Subcutaneous abdominal adipose tissue (tissue), 5 donors: ENCODE results near the gene ZNF844.
A peak's percentile ranks its signal among the peaks of the same experiment; 100 is the strongest.
"Not testable (repeated sequence)": the region's sequence is repeated elsewhere in the genome, so short reads cannot be mapped to it uniquely, and the experiment has no call there.

ENCODE experiments used
- H3K27ac ChIP-seq: one replicate; pipeline ENCODE4 v1.7.0; 2013; ENCODE audit warnings: low read depth, mild to moderate bottlenecking, inconsistent platforms, low read length, moderate library complexity
- H3K27me3 ChIP-seq, 5 donors: one replicate each; pipeline ENCODE4 v1.7.0; 2013; ENCODE audit warnings: low read length in 5 of 5, inconsistent platforms in 1 of 5; ENCODE audit not compliant: control insufficient read depth in 5 of 5, insufficient read depth in 4 of 5
- H3K36me3 ChIP-seq, 5 donors: one replicate each; pipeline ENCODE4 v1.7.0; 2013; ENCODE audit warnings: low read length in 5 of 5; ENCODE audit not compliant: control insufficient read depth in 5 of 5, insufficient read depth in 5 of 5
- H3K4me1 ChIP-seq, 5 donors: one replicate each; pipeline ENCODE4 v1.7.0; 2013; ENCODE audit warnings: low read length in 5 of 5, mild to moderate bottlenecking in 3 of 5, moderate library complexity in 1 of 5; ENCODE audit not compliant: control insufficient read depth in 5 of 5, insufficient read depth in 5 of 5
- H3K4me3 ChIP-seq, 5 donors: one replicate each; pipeline ENCODE4 v1.7.0; 2013; ENCODE audit warnings: low read length in 5 of 5, low read depth in 1 of 5
- H3K9ac ChIP-seq, 5 donors: one replicate each; pipeline ENCODE4 v1.7.0; 2013; ENCODE audit warnings: low read length in 5 of 5, mild to moderate bottlenecking in 4 of 5, moderate library complexity in 3 of 5
- H3K9me3 ChIP-seq, 5 donors: one replicate each; pipeline ENCODE4 v1.7.0; 2013; ENCODE audit warnings: low read length in 5 of 5; ENCODE audit not compliant: control insufficient read depth in 5 of 5
- donor health status: healthy.
- donor health status: healthy.
- donor health status: healthy.
- donor health status: healthy.
- donor health status: healthy.

The ZNF844 gene

DNA sequence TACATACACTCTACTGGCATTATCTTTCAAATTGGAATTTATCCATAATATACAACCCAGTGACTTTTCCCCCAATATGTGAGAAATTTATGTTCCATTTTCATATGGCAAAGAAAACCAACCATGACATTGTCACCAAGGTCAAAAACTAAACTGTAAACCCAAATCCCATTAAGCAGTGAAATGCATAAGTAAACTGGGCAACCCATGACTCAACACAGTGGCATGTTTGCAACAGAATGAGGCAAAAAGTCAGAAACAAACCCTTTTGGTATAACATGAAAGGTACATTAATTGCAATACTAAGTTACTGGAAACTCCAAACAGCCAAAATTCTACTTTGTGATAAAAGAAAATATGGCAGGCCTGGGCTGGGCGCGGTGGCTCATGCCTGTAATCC, 16.7 kb upstream of the ZNF844 start:
- no peaks in the 10 kb centered on the region for H3K27me3 ChIP-seq
- H3K36me3 ChIP-seq, result peaks cover 0 to 7% (median 2%) of the 10 kb centered on the region in 5 donors
- H3K27ac ChIP-seq, result no peak overlapping the region
- H3K9me3 ChIP-seq, result peaks cover 8 to 30% (median 21%) of the 10 kb centered on the region in 5 donors
- H3K4me3 ChIP-seq, result no peak overlapping the region
- H3K4me1 ChIP-seq, result peaks cover 3 to 13% (median 12%) of the 10 kb centered on the region in 5 donors
- H3K9ac ChIP-seq, result no peak overlapping the region

DNA sequence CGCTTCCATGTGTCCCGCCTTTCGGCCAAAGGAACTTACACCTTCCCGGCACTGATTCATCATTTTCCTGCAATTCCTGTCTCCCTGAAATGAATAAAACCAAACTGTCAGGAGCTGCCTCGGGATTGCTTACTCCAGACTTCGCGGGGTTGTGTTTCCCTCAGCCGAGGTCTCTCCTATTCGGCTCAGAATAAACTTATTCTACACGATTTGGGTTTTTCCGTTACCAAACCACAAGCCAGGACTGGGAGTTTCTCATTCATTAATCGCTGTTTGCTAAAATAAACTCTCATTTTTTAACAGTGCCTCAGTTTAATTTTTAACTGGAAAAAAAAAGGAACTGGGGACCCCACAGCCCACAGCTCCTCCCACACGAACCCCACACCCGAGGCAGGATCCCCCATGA, 12.4 kb upstream of the ZNF844 start:
- Histone ChIP-seq H3K9ac (peak overlapping the region; percentile 3 to 80 (median 66)), H3K36me3 (no peaks in the 10 kb centered on the region), H3K9me3 (no peaks in the 10 kb centered on the region), H3K27ac (no peak overlapping the region), H3K4me1 (peaks cover 0 to 18% (median 17%) of the 10 kb centered on the region in 5 donors), H3K27me3 (no peaks in the 10 kb centered on the region), H3K4me3 (peak overlapping the region; percentile 53 to 90 (median 76))

DNA sequence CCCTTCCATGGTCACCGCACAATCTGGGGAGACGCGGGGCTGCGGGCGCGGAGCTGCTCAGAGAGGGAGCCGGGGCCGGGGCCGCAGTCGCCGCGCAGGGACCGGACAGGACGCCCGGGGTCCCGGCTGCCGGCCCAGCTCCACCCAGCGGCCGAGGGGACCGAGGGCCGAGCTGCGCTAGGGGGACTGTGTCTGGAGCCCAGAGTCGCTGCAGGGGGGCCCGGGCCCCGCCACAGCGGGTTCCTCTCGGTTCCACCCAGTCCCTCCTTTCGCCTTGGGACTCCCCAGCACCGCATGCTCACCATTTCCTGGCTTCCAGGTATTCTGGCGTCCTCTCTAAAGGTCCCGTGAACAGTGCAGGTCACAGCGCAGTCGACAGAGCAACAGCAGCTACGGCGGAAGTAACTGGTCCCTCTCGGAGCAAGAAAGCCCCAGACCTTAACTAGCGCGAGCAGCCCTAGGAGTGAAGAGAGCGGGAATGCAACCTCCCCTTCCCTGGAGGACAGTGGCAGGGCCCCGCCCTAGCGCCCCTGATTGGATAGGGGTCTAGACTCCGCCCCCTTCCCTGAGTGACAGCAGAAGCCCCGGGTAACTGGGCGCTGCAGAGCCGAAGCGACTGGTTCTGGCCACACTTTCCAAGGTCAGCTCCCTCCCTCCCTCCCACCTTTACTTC, 11.9 kb upstream of the ZNF844 start, which contains the start of gene ZNF878:
TSS of gene ZNF878 (minus strand) at position 465 of the 673 bp plus-strand sequence. CDS start at position 305, 160 bp downstream.
- Histone ChIP-seq H3K4me3 (peak within 1 kb of the TSS; percentile 63 to 90 (median 85)), H3K27me3 (no peaks in the 10 kb centered on the region), H3K4me1 (peaks cover 0 to 18% (median 17%) of the 10 kb centered on the region in 5 donors), H3K9me3 (no peaks in the 10 kb centered on the region), H3K27ac (no peak within 1 kb of the TSS), H3K36me3 (no peaks in the 10 kb centered on the region), H3K9ac (peak within 1 kb of the TSS; percentile 3 to 80 (median 66))

DNA sequence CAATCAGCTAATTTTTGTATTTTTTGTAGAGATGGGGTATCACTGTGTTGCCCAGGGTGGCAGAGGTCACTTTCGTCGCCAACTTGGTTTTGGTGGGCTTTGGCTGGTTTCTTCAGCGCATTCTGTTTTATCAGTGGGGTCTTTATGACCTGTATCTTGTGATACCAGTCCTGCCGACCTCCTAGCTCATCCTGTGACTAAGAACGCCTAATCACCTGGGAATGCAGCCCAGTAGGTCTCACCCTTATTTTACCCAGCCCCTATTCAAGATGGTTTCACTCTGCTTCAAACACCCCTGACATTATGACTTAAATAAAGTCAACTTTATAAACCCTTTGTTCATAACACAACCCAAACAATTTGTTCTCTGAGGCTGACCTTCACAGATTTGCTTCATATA, 8.7 kb upstream of the ZNF844 start:
- Histone ChIP-seq H3K27me3 (no peaks in the 10 kb centered on the region), H3K9ac (no peak overlapping the region), H3K4me1 (peaks cover 0 to 22% (median 18%) of the 10 kb centered on the region in 5 donors), H3K36me3 (no peaks in the 10 kb centered on the region), H3K9me3 (no peaks in the 10 kb centered on the region), H3K4me3 (no peak overlapping the region), H3K27ac (no peak overlapping the region)

DNA sequence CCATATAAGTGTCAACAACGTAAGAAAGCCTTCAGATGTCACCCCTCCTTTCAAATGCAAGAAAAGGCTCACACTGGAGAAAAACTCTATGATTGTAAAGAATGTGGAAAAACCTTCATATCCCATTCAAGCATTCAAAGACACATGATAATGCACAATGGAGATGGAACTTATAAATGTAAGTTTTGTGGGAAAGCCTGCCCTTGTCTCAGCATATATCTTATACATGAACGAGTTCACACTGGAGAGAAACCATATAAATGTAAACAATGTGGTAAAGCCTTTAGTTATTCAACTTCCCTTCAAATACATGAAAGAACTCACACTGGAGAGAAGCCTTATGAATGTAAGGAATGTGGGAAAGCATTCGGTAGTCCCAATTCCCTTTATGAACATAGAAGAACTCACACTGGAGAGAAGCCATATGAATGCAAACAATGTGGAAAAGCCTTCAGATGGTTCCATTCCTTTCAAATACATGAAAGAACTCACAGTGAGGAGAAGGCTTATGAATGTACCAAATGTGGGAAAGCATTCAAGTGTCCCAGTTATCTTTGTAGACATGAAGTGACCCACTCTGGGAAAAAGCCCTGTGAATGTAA, 11.1 kb downstream of the ZNF844 start:
- no peak overlapping the region for H3K9ac ChIP-seq
- no peak overlapping the region for H3K27ac ChIP-seq
- no peaks in the 10 kb centered on the region for H3K27me3 ChIP-seq
- H3K4me1 ChIP-seq, result peaks cover 0 to 2% (median 0%) of the 10 kb centered on the region in 5 donors
- H3K4me3 ChIP-seq, result peak overlapping the region; percentile 42 to 55 (median 45)
- H3K36me3 ChIP-seq, result peaks cover 38 to 53% (median 40%) of the 10 kb centered on the region in 5 donors
- H3K9me3 ChIP-seq, result peaks cover 72 to 98% (median 89%) of the 10 kb centered on the region in 5 donors

DNA sequence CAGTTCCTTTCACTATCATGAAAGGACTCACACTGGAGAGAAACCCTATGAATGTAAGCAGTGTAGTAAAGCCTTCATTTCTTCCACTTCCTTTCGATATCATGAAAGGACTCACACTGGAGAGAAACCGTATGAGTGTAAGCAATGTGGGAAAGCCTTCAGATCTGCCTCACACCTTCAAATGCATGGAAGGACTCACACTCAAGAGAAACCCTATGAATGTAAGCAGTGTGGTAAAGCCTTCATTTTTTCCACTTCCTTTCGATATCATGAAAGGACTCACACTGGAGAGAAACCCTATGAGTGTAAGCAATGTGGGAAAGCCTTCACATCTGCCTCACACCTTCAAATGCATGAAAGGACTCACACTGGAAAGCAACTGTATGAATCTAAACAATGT, 11.8 kb downstream of the ZNF844 start:
- not testable (repeated sequence) for H3K27ac ChIP-seq, H3K9ac ChIP-seq, H3K27me3 ChIP-seq, H3K4me1 ChIP-seq
- Histone ChIP-seq H3K4me3 (peak overlapping the region; percentile 42 to 55 (median 45)), H3K36me3 (peaks cover 38 to 53% (median 40%) of the 10 kb centered on the region in 5 donors), H3K9me3 (peaks cover 69 to 97% (median 89%) of the 10 kb centered on the region in 5 donors)

DNA sequence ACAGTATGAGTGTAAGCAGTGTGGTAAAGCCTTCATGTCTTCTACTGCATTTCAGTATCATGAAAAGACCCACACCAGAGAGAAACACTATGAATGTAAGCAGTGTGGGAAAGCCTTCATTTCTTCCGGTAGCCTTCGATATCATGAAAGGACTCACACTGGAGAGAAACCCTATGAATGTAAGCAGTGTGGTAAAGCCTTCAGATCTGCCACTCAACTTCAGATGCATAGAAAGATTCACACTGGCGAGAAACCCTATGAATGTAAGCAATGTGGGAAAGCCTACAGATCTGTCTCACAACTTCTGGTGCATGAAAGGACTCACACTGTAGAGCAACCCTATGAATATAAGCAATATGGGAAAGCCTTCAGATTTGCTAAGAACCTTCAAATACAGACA, 12.8 kb downstream of the ZNF844 start:
- Histone ChIP-seq H3K4me1 (peaks cover 0 to 2% (median 0%) of the 10 kb centered on the region in 5 donors), H3K4me3 (peak overlapping the region; percentile 42 to 55 (median 45)), H3K36me3 (peaks cover 38 to 55% (median 40%) of the 10 kb centered on the region in 5 donors), H3K9ac (no peak overlapping the region), H3K27me3 (no peaks in the 10 kb centered on the region), H3K9me3 (peaks cover 66 to 92% (median 83%) of the 10 kb centered on the region in 5 donors), H3K27ac (no peak overlapping the region)

DNA sequence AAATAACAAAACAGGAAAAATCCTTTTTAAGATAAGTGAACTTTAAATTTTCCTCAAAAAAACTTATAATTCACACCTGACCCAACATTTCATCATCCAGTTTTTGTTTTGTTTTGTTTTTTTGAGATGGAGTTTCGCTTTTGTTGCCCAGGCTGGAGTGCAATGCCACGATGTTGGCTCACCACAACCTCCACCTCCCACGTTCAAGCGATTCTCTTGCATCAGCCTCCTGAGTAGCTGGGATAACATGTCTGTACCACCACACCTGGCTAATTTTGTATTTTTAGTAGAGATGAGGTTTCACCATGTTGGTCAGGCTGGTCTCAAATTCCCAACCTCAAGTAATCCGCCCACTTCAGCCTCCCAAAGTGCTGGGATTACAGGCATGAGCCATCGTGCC, 18.8 kb downstream of the ZNF844 start:
- H3K27ac ChIP-seq, H3K27me3 ChIP-seq, H3K4me1 ChIP-seq, H3K9ac ChIP-seq: not testable (repeated sequence)
- H3K36me3 ChIP-seq, result peaks cover 0 to 11% (median 3%) of the 10 kb centered on the region in 5 donors
- H3K4me3 ChIP-seq, result peak overlapping the region in 1 of 5 donors; percentile 16
- H3K9me3 ChIP-seq, result peaks cover 15 to 47% (median 41%) of the 10 kb centered on the region in 5 donors

DNA sequence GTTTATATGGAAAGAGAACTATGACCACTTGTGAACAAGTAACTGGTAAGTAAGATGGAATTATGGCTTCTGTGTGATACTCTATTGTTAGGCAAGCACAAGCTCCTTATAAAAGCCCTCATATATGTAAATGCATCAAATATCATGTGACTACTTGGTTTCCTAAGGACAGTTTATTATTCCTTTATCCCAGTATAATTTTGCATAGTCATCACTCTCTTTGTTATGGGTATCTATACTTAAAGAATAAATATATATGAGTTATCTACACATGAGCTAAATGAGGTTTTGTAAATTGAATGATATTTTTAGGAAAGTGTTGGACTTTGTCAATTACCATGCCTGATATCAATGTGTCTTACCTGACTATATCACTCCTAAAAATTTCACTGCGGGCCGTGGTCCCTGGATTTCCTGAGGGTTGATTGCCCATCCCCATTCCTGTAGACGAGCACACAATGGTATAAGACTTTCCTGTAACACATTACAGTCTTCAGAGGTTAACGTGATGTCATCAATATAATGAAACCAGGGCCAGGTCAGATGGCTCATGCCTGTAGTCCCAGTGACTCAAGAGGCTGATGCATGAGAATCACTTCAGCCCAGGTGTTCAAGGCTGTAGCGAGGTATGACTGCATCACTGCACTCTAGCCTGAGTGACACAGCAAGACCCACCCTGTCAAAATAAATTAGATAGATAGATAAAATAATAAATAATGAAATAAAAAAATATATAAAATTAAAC, 20.7 kb downstream of the ZNF844 start:
- H3K9ac ChIP-seq, result no peak overlapping the region
- no peaks in the 10 kb centered on the region for H3K27me3 ChIP-seq
- H3K27ac ChIP-seq, result no peak overlapping the region
- H3K36me3 ChIP-seq, result peaks cover 0 to 3% (median 0%) of the 10 kb centered on the region in 5 donors
- peaks cover 7 to 28% (median 24%) of the 10 kb centered on the region in 5 donors for H3K9me3 ChIP-seq
- H3K4me3 ChIP-seq, result no peak overlapping the region
- no peaks in the 10 kb centered on the region for H3K4me1 ChIP-seq
